ENCODE data around the gene CABLES1.
"Not testable (repeated sequence)": the region's sequence is repeated elsewhere in the genome, so short reads cannot be mapped to it uniquely, and the experiment has no call there.

CABLES1 gene

GRCh38 chr18:23267447-23267776, 132.1 kb downstream of the CABLES1 start:
- TF ChIP-seq EZH2 (IDR thresholded peaks at IDR 0.05; ENCODE audit: borderline replicate concordance, low read length) (no peak), CTCF (IDR thresholded peaks at IDR 0.05; ENCODE audit: low read length) (no peak)
- Histone ChIP-seq H3K79me2 (ENCODE audit: insufficient read depth, low read length) (no peaks in the 10 kb centered on the region), H3K9ac (ENCODE audit: low read length) (no peak overlapping the region), H3K36me3 (ENCODE audit: insufficient read depth, low read length) (no peaks in the 10 kb centered on the region; the same call in 1 of the 2 replicates), H3K4me3 (ENCODE audit: low read depth, low read length, poor library complexity, severe bottlenecking) (no peak overlapping the region), H3F3A (ENCODE audit: insufficient read depth, low read length) (no peaks in the 10 kb centered on the region), H3K9me2 (ENCODE audit: low read depth, low read length) (no peaks in the 10 kb centered on the region), H3K9me3 (ENCODE audit: low read length) (peaks cover 6% of the 10 kb centered on the region), H4K20me1 (ENCODE audit: insufficient read depth, low read length) (no peaks in the 10 kb centered on the region), H3K4me1 (ENCODE audit: insufficient read depth, low read length, severe bottlenecking) (no peaks in the 10 kb centered on the region), H3K27me3 (ENCODE audit: insufficient read depth, low read length) (no peaks in the 10 kb centered on the region), H3K27ac (ENCODE audit: low read depth, low read length, poor library complexity, severe bottlenecking) (no peak overlapping the region), H2AFZ (ENCODE audit: low read length) (no peak overlapping the region), H3K4me2 (ENCODE audit: low read length) (no peak overlapping the region)

- no peaks in the 10 kb centered on the region for H3K27me3 ChIP-seq (ENCODE audit: insufficient read depth, low read length)
- H3K9ac ChIP-seq (ENCODE audit: low read length): no peak overlapping the region
- no peak overlapping the region for H3K27ac ChIP-seq (ENCODE audit: low read depth, low read length, poor library complexity, severe bottlenecking)
- no peak overlapping the region for H3K4me2 ChIP-seq (ENCODE audit: low read length)
- no peaks in the 10 kb centered on the region for H3K4me1 ChIP-seq (ENCODE audit: insufficient read depth, low read length, severe bottlenecking)
- H3K79me2 ChIP-seq (ENCODE audit: insufficient read depth, low read length): no peaks in the 10 kb centered on the region
- H3K9me2 ChIP-seq (ENCODE audit: low read depth, low read length): no peaks in the 10 kb centered on the region
- H3F3A ChIP-seq (ENCODE audit: insufficient read depth, low read length): no peaks in the 10 kb centered on the region
- no peak overlapping the region for H2AFZ ChIP-seq (ENCODE audit: low read length)
- no peaks in the 10 kb centered on the region for H4K20me1 ChIP-seq (ENCODE audit: insufficient read depth, low read length)
- no peak overlapping the region for H3K4me3 ChIP-seq (ENCODE audit: low read depth, low read length, poor library complexity, severe bottlenecking)
- TF ChIP-seq EZH2 (IDR thresholded peaks at IDR 0.05; ENCODE audit: borderline replicate concordance, low read length) (no peak), CTCF (IDR thresholded peaks at IDR 0.05; ENCODE audit: low read length) (no peak)
- H3K36me3 ChIP-seq (ENCODE audit: insufficient read depth, low read length): no peaks in the 10 kb centered on the region; the same call in 1 of the 2 replicates
- H3K9me3 ChIP-seq (ENCODE audit: low read length): peaks cover 6% of the 10 kb centered on the region
These were observed 133.4 kb downstream of the CABLES1 start for GRCh38 chr18:23268641-23269040.

GRCh38 chr18:23269068-23269467, 133.8 kb downstream of the CABLES1 start:
- H3K4me3 ChIP-seq (ENCODE audit: low read depth, low read length, poor library complexity, severe bottlenecking); H3F3A ChIP-seq (ENCODE audit: insufficient read depth, low read length); H2AFZ ChIP-seq (ENCODE audit: low read length); H4K20me1 ChIP-seq (ENCODE audit: insufficient read depth, low read length); H3K79me2 ChIP-seq (ENCODE audit: insufficient read depth, low read length); H3K4me2 ChIP-seq (ENCODE audit: low read length); H3K9me2 ChIP-seq (ENCODE audit: low read depth, low read length); H3K4me1 ChIP-seq (ENCODE audit: insufficient read depth, low read length, severe bottlenecking); H3K9ac ChIP-seq (ENCODE audit: low read length); H3K9me3 ChIP-seq (ENCODE audit: low read length); H3K36me3 ChIP-seq (ENCODE audit: insufficient read depth, low read length); H3K27me3 ChIP-seq (ENCODE audit: insufficient read depth, low read length); H3K27ac ChIP-seq (ENCODE audit: low read depth, low read length, poor library complexity, severe bottlenecking): not testable (repeated sequence)

GRCh38 chr18:23269928-23270327, 134.6 kb downstream of the CABLES1 start:
- H3K4me3 ChIP-seq (ENCODE audit: low read depth, low read length, poor library complexity, severe bottlenecking): no peak overlapping the region
- no peaks in the 10 kb centered on the region; the same call in 1 of the 2 replicates for H3K36me3 ChIP-seq (ENCODE audit: insufficient read depth, low read length)
- TF ChIP-seq EZH2 (IDR thresholded peaks at IDR 0.05; ENCODE audit: borderline replicate concordance, low read length): no peak
- no peak for TF ChIP-seq CTCF (IDR thresholded peaks at IDR 0.05; ENCODE audit: low read length)
- no peaks in the 10 kb centered on the region for H4K20me1 ChIP-seq (ENCODE audit: insufficient read depth, low read length)
- H3K4me1 ChIP-seq (ENCODE audit: insufficient read depth, low read length, severe bottlenecking): no peaks in the 10 kb centered on the region
- H3K27me3 ChIP-seq (ENCODE audit: insufficient read depth, low read length): no peaks in the 10 kb centered on the region
- no peaks in the 10 kb centered on the region for H3K79me2 ChIP-seq (ENCODE audit: insufficient read depth, low read length)
- H2AFZ ChIP-seq (ENCODE audit: low read length): no peak overlapping the region
- H3K27ac ChIP-seq (ENCODE audit: low read depth, low read length, poor library complexity, severe bottlenecking): no peak overlapping the region
- peaks cover 6% of the 10 kb centered on the region for H3K9me3 ChIP-seq (ENCODE audit: low read length)
- no peak overlapping the region for H3K9ac ChIP-seq (ENCODE audit: low read length)
- no peak overlapping the region for H3K4me2 ChIP-seq (ENCODE audit: low read length)
- no peaks in the 10 kb centered on the region for H3K9me2 ChIP-seq (ENCODE audit: low read depth, low read length)
- H3F3A ChIP-seq (ENCODE audit: insufficient read depth, low read length): no peaks in the 10 kb centered on the region

All from OCI-LY1 (cell line).